Neural progenitor cell (in vitro differentiated cells): Measurements from ENCODE around the gene ABCF3. TPM values are rescaled to one million over a fixed set of nuclear protein-coding genes. Genes with fewer than 3 reads are reported as not detected.

ENCODE experiments used
- DNase-seq: peaks from one replicate; pipeline ENCODE4 v3.0.0-alpha.2; 2016; ENCODE audit warnings: low spot score
- H2AFZ ChIP-seq: fragments of 200-600 bp; sonication (generic); replicated peaks from 2 replicates; pipeline ENCODE4 v1.6.1; 2016; ENCODE audit warnings: antibody characterized with exemption
- H3F3A ChIP-seq: fragments of 200-600 bp; sonication (generic); 2 replicates; pipeline ENCODE4 v1.6.1; 2016; ENCODE audit warnings: antibody characterized with exemption, low read depth
- H3K27ac ChIP-seq: fragments of 200-600 bp; sonication (generic); 2 replicates; pipeline ENCODE4 v1.5.1; 2016; ENCODE audit warnings: mild to moderate bottlenecking
- H3K27me3 ChIP-seq: fragments of 200-600 bp; sonication (generic); 2 replicates; pipeline ENCODE4 v1.6.1; 2016; ENCODE audit warnings: mild to moderate bottlenecking, moderate library complexity
- H3K36me3 ChIP-seq: fragments of 200-600 bp; sonication (generic); 2 replicates; pipeline ENCODE4 v1.5.1; 2016
- H3K4me1 ChIP-seq: fragments of 200-600 bp; sonication (generic); 2 replicates; pipeline ENCODE4 v1.6.1; 2016; ENCODE audit warnings: mixed run types
- H3K4me2 ChIP-seq: fragments of 200-600 bp; sonication (generic); 2 replicates; pipeline ENCODE4 v1.6.1; 2016
- H3K4me3 ChIP-seq: fragments of 200-600 bp; sonication (generic); 2 replicates; pipeline ENCODE4 v1.5.1; 2016
- H3K79me2 ChIP-seq: fragments of 200-600 bp; sonication (generic); 2 replicates; pipeline ENCODE4 v1.6.1; 2016; ENCODE audit warnings: low read depth
- H3K9ac ChIP-seq: fragments of 200-600 bp; sonication (generic); 2 replicates; pipeline ENCODE4 v1.6.1; 2016
- H3K9me3 ChIP-seq: fragments of 200-600 bp; sonication (generic); 2 replicates; pipeline ENCODE4 v1.5.1; 2016; ENCODE audit warnings: low read depth
- H4K20me1 ChIP-seq: fragments of 200-600 bp; sonication (generic); 2 replicates; pipeline ENCODE4 v1.6.1; 2016; ENCODE audit warnings: low read depth
- H3K27ac Mint-ChIP-seq: 3 replicates; pipeline ENCODE4 v1.8.0; 2021; ENCODE audit warnings: mixed read lengths
- H3K27me3 Mint-ChIP-seq: 2 replicates; pipeline ENCODE4 v1.8.0; 2022; ENCODE audit warnings: low read depth, mild to moderate bottlenecking, inconsistent platforms, moderate library complexity, mixed read lengths; ENCODE audit not compliant: insufficient read depth
- H3K36me3 Mint-ChIP-seq: 3 replicates; pipeline ENCODE4 v1.8.0; 2021; ENCODE audit warnings: mixed read lengths
- H3K4me1 Mint-ChIP-seq: 3 replicates; pipeline ENCODE4 v1.8.0; 2021; ENCODE audit warnings: mixed read lengths
- H3K4me3 Mint-ChIP-seq: 3 replicates; pipeline ENCODE4 v1.8.0; 2021; ENCODE audit warnings: mild to moderate bottlenecking, moderate library complexity, mixed read lengths
- H3K9me3 Mint-ChIP-seq: 3 replicates; pipeline ENCODE4 v1.8.0; 2020; ENCODE audit warnings: mixed read lengths
- EZH2 ChIP-seq: fragments of 200-600 bp; sonication (generic); IDR thresholded peaks from 2 replicates; pipeline ENCODE4 v1.6.1; 2017; ENCODE audit warnings: antibody characterized with exemption, mild to moderate bottlenecking, moderate library complexity
- EZH2phosphoT487 ChIP-seq: fragments of 200-600 bp; sonication (generic); IDR thresholded peaks from 2 replicates; pipeline ENCODE4 v1.6.1; 2017; ENCODE audit warnings: antibody characterized with exemption
- total RNA-seq: library from RNA; depleted of rRNA; stranded (reverse); fragments of >200 nt; gene quantifications from 2 replicates; pipeline ENCODE4 v1.2.3, GENCODE V29; 2015; ENCODE audit warnings: low replicate concordance
- TF ChIP-seq, protein P1 (sequence below): fragments of 200-600 bp; sonication (generic); IDR thresholded peaks from 2 replicates; pipeline ENCODE4 v1.5.1; 2017; ENCODE audit warnings: antibody characterized with exemption, mild to moderate bottlenecking

The ABCF3 gene
- total RNA-seq, 1 donor from 2014 or later = 22.0 TPM

DNA sequence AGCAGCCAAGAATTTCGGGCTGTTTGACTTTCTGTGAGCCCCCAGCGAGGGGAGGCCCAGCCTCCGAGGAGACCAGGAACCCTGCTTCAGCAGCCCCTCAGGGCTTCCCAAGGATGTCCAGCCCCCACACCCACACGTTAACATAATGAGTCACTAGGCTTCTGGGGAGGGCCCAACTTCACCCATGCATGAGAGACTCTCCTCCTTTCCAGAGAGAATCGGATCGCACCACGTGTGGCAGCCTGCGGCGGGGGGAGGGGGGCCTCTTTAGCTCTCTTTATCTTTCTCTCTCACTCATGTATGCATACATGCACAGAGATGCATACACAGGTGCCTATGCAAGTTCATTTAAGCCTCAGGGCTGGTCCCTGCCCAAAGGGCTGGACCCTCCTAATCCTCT is 14.4 kb upstream of the ABCF3 start:
- TF ChIP-seq EZH2phosphoT487 = no peak
- peaks cover 14% of the 10 kb centered on the region for H3K79me2 ChIP-seq
- no peak overlapping the region for H3K9ac ChIP-seq
- no peak overlapping the region for H3K4me3 ChIP-seq
- no peaks in the 10 kb centered on the region for H3K9me3 Mint-ChIP-seq
- peaks cover 20% of the 10 kb centered on the region for H3F3A ChIP-seq
- H3K36me3 Mint-ChIP-seq = peaks cover 31% of the 10 kb centered on the region
- H3K27me3 ChIP-seq = no peaks in the 10 kb centered on the region
- peaks cover 7% of the 10 kb centered on the region for H4K20me1 ChIP-seq
- H2AFZ ChIP-seq = no peak overlapping the region
- H3K9me3 ChIP-seq = no peaks in the 10 kb centered on the region
- H3K27me3 Mint-ChIP-seq = peaks cover 6% of the 10 kb centered on the region
- H3K4me1 ChIP-seq = peaks cover 8% of the 10 kb centered on the region
- peaks cover 21% of the 10 kb centered on the region for H3K4me1 Mint-ChIP-seq
- no peak overlapping the region for H3K4me3 Mint-ChIP-seq
- DNase-seq = no peak
- H3K4me2 ChIP-seq = no peak overlapping the region
- no peaks in the 10 kb centered on the region for H3K36me3 ChIP-seq
- no peak overlapping the region for H3K27ac ChIP-seq
- no peak overlapping the region for H3K27ac Mint-ChIP-seq

DNA sequence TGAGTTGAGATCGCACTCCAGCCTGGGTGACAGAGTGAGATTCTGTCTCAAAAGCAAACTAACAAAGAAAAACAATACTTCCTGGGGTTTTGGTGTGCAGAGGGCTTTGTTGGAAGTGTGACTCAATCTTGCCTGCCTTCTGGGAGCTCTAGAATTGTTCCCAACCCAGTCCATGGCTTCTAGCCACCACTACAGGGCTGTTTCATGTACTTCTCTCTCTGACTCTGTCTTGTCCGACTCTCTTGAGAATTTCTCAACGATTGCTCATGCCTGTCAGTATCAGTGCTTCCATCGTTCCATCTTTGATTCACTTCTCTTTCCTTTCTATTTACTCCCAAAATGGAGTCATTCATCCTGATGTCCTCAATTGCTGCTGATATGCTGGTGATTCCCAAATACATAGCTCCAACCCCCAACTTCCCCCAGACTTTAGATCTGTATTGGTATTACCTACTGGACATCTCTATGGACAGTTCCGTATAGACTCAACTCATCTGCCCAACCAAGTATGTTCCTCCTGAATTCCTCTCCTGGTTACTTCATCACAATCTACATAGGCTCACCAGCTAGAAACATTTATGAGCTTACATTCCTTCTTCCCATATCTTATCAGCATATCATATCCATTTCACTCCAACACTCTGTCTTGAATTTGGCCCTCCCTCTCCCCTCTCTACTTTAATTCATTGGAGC is 13.2 kb upstream of the ABCF3 start:
- H3K4me1 Mint-ChIP-seq = peaks cover 33% of the 10 kb centered on the region
- peaks cover 6% of the 10 kb centered on the region for H3K27me3 Mint-ChIP-seq
- H3K9me3 ChIP-seq = no peaks in the 10 kb centered on the region
- no peak overlapping the region for H3K4me2 ChIP-seq
- no peak overlapping the region for H3K27ac Mint-ChIP-seq
- H3K4me3 ChIP-seq = no peak overlapping the region
- no peak overlapping the region for H2AFZ ChIP-seq
- no peak overlapping the region for H3K4me3 Mint-ChIP-seq
- peaks cover 33% of the 10 kb centered on the region for H3F3A ChIP-seq
- H3K9me3 Mint-ChIP-seq = no peaks in the 10 kb centered on the region
- DNase-seq = no peak
- H3K27me3 ChIP-seq = no peaks in the 10 kb centered on the region
- TF ChIP-seq EZH2 (no peak), EZH2phosphoT487 (no peak)
- TF ChIP-seq, protein P1, sequence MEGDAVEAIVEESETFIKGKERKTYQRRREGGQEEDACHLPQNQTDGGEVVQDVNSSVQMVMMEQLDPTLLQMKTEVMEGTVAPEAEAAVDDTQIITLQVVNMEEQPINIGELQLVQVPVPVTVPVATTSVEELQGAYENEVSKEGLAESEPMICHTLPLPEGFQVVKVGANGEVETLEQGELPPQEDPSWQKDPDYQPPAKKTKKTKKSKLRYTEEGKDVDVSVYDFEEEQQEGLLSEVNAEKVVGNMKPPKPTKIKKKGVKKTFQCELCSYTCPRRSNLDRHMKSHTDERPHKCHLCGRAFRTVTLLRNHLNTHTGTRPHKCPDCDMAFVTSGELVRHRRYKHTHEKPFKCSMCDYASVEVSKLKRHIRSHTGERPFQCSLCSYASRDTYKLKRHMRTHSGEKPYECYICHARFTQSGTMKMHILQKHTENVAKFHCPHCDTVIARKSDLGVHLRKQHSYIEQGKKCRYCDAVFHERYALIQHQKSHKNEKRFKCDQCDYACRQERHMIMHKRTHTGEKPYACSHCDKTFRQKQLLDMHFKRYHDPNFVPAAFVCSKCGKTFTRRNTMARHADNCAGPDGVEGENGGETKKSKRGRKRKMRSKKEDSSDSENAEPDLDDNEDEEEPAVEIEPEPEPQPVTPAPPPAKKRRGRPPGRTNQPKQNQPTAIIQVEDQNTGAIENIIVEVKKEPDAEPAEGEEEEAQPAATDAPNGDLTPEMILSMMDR = no peak
- H4K20me1 ChIP-seq = peaks cover 17% of the 10 kb centered on the region
- peaks cover 23% of the 10 kb centered on the region for H3K79me2 ChIP-seq
- H3K9ac ChIP-seq = no peak overlapping the region
- no peak overlapping the region for H3K27ac ChIP-seq
- peaks cover 23% of the 10 kb centered on the region for H3K36me3 Mint-ChIP-seq
- peaks cover 17% of the 10 kb centered on the region for H3K4me1 ChIP-seq
- H3K36me3 ChIP-seq = no peaks in the 10 kb centered on the region

DNA sequence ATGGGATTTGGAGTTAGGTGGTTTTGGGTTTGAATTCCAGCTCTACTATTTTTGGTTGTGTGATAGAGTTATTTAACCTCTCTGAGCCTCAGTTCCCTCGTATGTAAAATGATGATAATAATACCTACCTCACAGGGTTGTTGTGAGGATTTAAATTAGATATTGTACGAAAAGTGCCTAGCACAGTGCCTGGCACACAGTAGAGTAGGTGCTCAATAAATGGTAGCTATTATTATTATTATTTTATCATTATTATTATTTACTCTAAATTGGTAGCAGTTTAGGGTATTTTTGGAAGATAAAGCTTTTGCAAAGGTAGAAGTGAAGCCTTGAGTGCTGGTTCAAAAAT is 12.7 kb upstream of the ABCF3 start:
- Histone ChIP-seq H4K20me1 (peaks cover 22% of the 10 kb centered on the region), H3K9ac (no peak overlapping the region), H3K27ac (no peak overlapping the region), H3K4me3 (no peak overlapping the region), H3F3A (peaks cover 34% of the 10 kb centered on the region), H3K9me3 (no peaks in the 10 kb centered on the region), H3K27me3 (no peaks in the 10 kb centered on the region), H3K36me3 (no peaks in the 10 kb centered on the region), H3K4me2 (no peak overlapping the region), H3K4me1 (peaks cover 22% of the 10 kb centered on the region), H3K79me2 (peaks cover 28% of the 10 kb centered on the region), H2AFZ (no peak overlapping the region)
- H3K4me1 Mint-ChIP-seq = peaks cover 38% of the 10 kb centered on the region
- H3K4me3 Mint-ChIP-seq = peak overlapping the region; percentile 92
- H3K9me3 Mint-ChIP-seq = no peaks in the 10 kb centered on the region
- H3K36me3 Mint-ChIP-seq = peaks cover 27% of the 10 kb centered on the region
- peaks cover 6% of the 10 kb centered on the region for H3K27me3 Mint-ChIP-seq
- no peak for DNase-seq
- TF ChIP-seq EZH2phosphoT487 (no peak), EZH2 (no peak)
- TF ChIP-seq, protein P1 = no peak
- H3K27ac Mint-ChIP-seq = no peak overlapping the region

DNA sequence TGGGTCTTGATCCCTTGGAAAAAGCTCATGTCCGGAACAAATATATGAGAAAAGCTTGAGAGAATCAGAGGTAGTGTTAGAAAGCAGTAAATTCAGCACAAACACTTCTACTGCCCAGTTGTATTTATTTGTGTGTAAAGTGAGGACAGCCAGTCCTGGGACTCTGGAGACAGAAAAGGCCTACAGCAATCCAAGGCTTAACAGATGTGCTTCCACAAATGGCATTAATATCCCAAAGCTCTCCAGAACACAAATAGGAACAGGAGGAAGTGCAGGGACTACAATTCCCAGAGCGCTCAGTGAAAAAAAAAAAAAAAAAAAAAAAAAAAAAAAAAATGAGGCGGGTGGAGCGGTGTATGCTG is 11.7 kb upstream of the ABCF3 start:
- H3K4me2 ChIP-seq = no peak overlapping the region
- H3K27me3 ChIP-seq = no peaks in the 10 kb centered on the region
- Mint-ChIP-seq H3K36me3 (peaks cover 30% of the 10 kb centered on the region), H3K27me3 (peaks cover 6% of the 10 kb centered on the region), H3K9me3 (no peaks in the 10 kb centered on the region), H3K4me3 (peak overlapping the region; percentile 92), H3K27ac (peak overlapping the region; percentile 21), H3K4me1 (peaks cover 41% of the 10 kb centered on the region)
- TF ChIP-seq, protein P1 = no peak
- peaks cover 31% of the 10 kb centered on the region for H4K20me1 ChIP-seq
- H3K9ac ChIP-seq = no peak overlapping the region
- peaks cover 22% of the 10 kb centered on the region for H3K4me1 ChIP-seq
- DNase-seq = no peak
- H3F3A ChIP-seq = peaks cover 34% of the 10 kb centered on the region
- H3K4me3 ChIP-seq = no peak overlapping the region
- peaks cover 37% of the 10 kb centered on the region for H3K79me2 ChIP-seq
- H3K36me3 ChIP-seq = no peaks in the 10 kb centered on the region
- no peaks in the 10 kb centered on the region for H3K9me3 ChIP-seq
- H2AFZ ChIP-seq = no peak overlapping the region
- H3K27ac ChIP-seq = peak overlapping the region; percentile 17
